Subcutaneous abdominal adipose tissue (tissue), 5 donors: ENCODE results near the gene FAM193A.
"Not testable (repeated sequence)": the region's sequence is repeated elsewhere in the genome, so short reads cannot be mapped to it uniquely, and the experiment has no call there.

Experiments
- H3K27ac ChIP-seq: one replicate; pipeline ENCODE4 v1.7.0; 2013; ENCODE audit warnings: low read depth, mild to moderate bottlenecking, inconsistent platforms, low read length, moderate library complexity
- H3K27me3 ChIP-seq, 5 donors: one replicate each; pipeline ENCODE4 v1.7.0; 2013; ENCODE audit warnings: low read length in 5 of 5, inconsistent platforms in 1 of 5; ENCODE audit not compliant: control insufficient read depth in 5 of 5, insufficient read depth in 4 of 5
- H3K36me3 ChIP-seq, 5 donors: one replicate each; pipeline ENCODE4 v1.7.0; 2013; ENCODE audit warnings: low read length in 5 of 5; ENCODE audit not compliant: control insufficient read depth in 5 of 5, insufficient read depth in 5 of 5
- H3K4me1 ChIP-seq, 5 donors: one replicate each; pipeline ENCODE4 v1.7.0; 2013; ENCODE audit warnings: low read length in 5 of 5, mild to moderate bottlenecking in 3 of 5, moderate library complexity in 1 of 5; ENCODE audit not compliant: control insufficient read depth in 5 of 5, insufficient read depth in 5 of 5
- H3K4me3 ChIP-seq, 5 donors: one replicate each; pipeline ENCODE4 v1.7.0; 2013; ENCODE audit warnings: low read length in 5 of 5, low read depth in 1 of 5
- H3K9ac ChIP-seq, 5 donors: one replicate each; pipeline ENCODE4 v1.7.0; 2013; ENCODE audit warnings: low read length in 5 of 5, mild to moderate bottlenecking in 4 of 5, moderate library complexity in 3 of 5
- H3K9me3 ChIP-seq, 5 donors: one replicate each; pipeline ENCODE4 v1.7.0; 2013; ENCODE audit warnings: low read length in 5 of 5; ENCODE audit not compliant: control insufficient read depth in 5 of 5
- donor health status: healthy.
- donor health status: healthy.
- donor health status: healthy.
- donor health status: healthy.
- donor health status: healthy.

The FAM193A gene

DNA sequence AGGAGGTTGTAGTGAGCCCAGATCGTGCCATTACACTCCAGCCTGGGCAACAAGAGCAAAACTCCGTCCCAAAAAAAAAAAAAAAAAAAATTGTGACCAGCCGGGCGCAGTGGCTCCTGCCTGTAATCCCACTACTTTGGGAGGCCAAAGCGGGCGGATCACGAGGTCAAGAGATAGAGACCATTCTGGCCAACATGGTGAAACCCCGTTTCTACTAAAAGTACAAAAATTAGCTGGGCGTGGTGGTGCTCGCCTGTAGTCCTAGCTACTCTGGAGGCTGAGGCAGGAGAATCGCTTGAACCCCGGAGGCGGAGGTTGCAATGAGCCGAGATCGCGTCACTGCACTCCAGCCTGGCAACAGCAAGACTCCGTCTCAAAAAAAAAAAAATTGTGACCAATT lies 190.4 kb downstream of the FAM193A start:
- H3K9ac ChIP-seq, H3K4me3 ChIP-seq, H3K27ac ChIP-seq, H3K4me1 ChIP-seq, H3K9me3 ChIP-seq, H3K27me3 ChIP-seq: not testable (repeated sequence)
- peaks cover 0 to 36% (median 27%) of the 10 kb centered on the region in 5 donors for H3K36me3 ChIP-seq

DNA sequence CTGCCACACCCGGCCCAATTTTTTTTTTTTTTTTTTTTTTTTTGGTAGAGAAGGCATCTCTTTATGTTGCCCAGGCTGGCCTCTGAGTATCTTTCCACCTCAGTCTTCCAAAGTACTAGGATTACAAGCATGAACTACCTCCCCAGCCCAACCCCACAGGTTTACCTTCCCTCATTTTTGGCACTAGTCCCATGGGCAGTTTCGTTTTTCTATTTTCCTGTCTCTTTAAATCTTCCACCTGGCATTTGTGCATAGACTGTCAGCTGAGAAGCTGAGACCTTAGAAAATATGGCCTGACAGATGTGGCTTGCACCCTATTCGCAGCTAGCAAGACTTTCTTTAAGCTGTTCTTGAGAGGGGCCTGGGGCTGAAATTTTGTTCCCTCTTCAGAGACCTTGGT lies 191.8 kb downstream of the FAM193A start:
- Histone ChIP-seq H3K27me3 (no peaks in the 10 kb centered on the region), H3K9ac (no peak overlapping the region), H3K36me3 (peaks cover 0 to 41% (median 32%) of the 10 kb centered on the region in 5 donors), H3K4me1 (no peaks in the 10 kb centered on the region), H3K27ac (no peak overlapping the region), H3K9me3 (no peaks in the 10 kb centered on the region), H3K4me3 (no peak overlapping the region)

DNA sequence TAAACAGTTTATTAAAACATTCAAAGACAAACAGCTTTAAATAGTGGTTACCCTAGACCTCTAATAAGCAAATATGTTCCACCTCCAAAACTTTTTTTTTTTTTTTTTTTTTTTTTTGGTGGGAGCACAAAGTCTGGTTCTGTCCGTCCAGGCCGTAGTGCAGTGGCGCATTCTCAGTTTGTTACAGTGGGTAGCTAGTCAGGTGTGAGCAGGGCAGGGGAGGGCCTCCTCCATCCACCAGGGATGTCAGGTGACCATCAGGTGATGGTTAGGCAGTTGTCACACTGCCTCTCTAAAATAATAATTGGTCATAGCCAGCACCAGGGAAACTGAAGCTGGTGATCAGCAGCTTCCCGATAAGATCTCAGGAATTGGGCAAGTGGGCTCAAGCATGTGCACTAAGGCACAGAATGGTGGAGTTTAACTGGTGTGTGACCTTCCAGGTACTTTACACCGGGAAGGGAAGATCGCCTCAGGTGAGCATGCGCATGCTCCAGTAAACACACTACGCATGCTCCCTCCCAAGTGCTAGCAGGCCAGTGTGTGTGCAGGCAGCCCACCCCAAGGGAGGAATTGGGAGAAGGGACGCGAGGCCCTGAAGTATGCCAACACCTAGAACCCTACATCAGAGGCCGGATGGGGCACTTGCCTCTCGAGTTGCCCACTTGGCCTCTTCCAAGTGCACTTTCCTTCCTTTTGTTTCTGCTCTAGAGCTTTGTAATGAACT lies 192.5 kb downstream of the FAM193A start:
- no peaks in the 10 kb centered on the region for H3K27me3 ChIP-seq
- H3K4me1 ChIP-seq: no peaks in the 10 kb centered on the region
- no peaks in the 10 kb centered on the region for H3K9me3 ChIP-seq
- H3K4me3 ChIP-seq: no peak overlapping the region
- no peak overlapping the region for H3K27ac ChIP-seq
- no peak overlapping the region for H3K9ac ChIP-seq
- H3K36me3 ChIP-seq: peaks cover 0 to 47% (median 39%) of the 10 kb centered on the region in 5 donors

DNA sequence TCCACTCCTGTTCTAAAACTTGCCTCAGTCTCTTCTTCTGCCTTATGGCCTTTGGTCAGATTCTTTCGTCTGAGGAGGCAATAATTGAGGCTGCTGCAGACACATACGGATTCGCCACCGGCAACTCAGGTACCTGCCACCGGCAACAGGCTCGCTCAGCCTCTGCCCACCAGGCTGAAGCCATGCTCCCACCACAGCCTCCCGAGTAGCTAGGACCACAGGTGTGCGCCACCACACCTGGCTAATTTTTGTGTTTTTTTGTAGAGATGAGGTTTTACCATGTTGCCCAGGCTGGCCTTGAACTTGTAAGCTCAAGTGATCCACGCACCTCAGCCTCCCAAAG lies 193.1 kb downstream of the FAM193A start:
- Histone ChIP-seq H3K36me3 (peaks cover 0 to 46% (median 39%) of the 10 kb centered on the region in 5 donors), H3K9ac (no peak overlapping the region), H3K4me3 (no peak overlapping the region), H3K27me3 (no peaks in the 10 kb centered on the region), H3K27ac (no peak overlapping the region), H3K4me1 (no peaks in the 10 kb centered on the region), H3K9me3 (no peaks in the 10 kb centered on the region)

DNA sequence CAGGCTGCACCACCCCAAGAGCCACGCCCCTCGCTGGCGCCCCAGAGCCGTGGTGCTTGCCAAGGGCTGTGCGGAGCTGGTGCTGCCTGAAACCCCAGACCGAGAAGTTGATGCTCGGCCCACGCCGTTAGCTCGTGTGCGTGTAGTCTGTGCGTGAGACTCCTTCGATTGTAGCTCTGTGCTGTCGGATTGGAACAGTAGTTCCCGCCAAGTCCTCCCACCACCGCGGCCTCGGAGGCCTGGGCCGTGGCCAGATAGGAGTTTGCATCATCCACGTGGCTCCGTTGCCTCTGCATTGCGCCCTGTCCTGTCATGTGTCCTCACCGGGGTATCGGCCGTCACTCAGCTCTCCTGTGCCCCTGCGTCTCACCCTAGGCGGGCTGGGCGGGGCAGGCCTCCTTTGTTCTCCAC lies 195.5 kb downstream of the FAM193A start:
- peaks cover 0 to 43% (median 39%) of the 10 kb centered on the region in 5 donors for H3K36me3 ChIP-seq
- no peaks in the 10 kb centered on the region for H3K27me3 ChIP-seq
- peaks cover 0 to 8% (median 0%) of the 10 kb centered on the region in 5 donors for H3K9me3 ChIP-seq
- H3K9ac ChIP-seq: no peak overlapping the region
- H3K27ac ChIP-seq: no peak overlapping the region
- no peak overlapping the region for H3K4me3 ChIP-seq
- no peaks in the 10 kb centered on the region for H3K4me1 ChIP-seq

DNA sequence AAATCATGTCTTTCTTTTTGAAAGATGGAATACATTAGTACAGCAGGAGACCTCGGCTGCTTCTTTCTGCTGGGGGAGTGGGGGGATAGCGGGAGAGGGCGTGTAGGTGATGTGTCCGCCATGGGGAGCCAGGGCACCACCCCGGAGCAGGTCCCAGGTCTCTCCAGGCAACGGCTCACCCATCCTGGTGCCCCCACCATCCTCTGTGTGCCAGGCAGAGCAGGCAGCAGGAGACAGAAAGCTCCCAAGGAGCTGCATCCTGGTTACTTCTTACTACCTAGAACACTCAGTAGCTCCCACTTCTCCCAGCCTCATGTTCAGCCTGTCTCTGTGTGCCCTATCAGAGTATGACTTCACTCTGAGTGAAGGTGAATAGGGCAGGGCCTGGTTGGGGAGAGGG lies 196.1 kb downstream of the FAM193A start:
- H3K9ac ChIP-seq: no peak overlapping the region
- no peak overlapping the region for H3K4me3 ChIP-seq
- H3K9me3 ChIP-seq: peaks cover 0 to 8% (median 0%) of the 10 kb centered on the region in 5 donors
- H3K36me3 ChIP-seq: peaks cover 0 to 43% (median 38%) of the 10 kb centered on the region in 5 donors
- no peaks in the 10 kb centered on the region for H3K27me3 ChIP-seq
- no peak overlapping the region for H3K27ac ChIP-seq
- no peaks in the 10 kb centered on the region for H3K4me1 ChIP-seq

DNA sequence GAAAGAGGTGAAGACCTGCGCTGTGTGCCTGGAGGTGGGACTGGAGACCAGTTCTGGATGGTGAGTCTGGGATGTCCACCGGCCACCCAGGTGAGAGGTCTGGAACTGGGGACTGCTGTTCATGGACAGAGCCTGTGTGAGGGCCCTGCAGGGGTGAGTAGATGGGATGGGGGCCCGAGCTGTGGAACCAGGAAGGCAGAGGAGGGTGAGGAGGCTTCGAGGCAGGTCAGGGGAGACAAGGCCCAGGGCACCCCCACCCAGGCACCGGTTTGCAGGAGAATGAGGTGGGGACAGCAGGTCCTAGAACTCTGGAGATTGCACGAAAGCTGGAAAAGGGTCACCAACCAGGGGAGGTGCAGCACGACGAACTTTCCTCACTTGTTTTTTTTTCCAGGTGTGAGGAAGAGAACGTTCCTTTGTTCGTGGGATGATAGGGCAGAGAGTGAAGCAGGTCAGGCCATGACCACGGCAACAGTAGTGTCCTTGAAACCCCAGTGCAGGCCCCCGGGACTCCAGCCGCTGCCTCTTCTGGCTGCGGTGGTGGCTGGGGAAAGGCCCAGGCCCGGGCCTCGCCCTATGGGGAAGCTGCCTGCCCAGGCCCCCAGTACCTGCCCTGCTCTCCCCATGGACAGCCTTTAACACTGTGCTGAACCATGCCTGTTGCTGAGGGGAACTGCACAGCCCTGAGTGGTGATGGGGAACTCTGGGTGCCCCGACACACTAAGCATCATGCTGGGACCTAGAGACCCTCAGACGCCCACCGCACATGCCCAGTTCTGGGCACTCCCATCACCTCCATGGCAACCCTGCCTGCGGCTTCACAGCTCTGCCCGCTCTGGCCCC lies 196.8 kb downstream of the FAM193A start:
- Histone ChIP-seq H3K27ac (no peak overlapping the region), H3K36me3 (peaks cover 0 to 43% (median 38%) of the 10 kb centered on the region in 5 donors), H3K9ac (no peak overlapping the region)

DNA sequence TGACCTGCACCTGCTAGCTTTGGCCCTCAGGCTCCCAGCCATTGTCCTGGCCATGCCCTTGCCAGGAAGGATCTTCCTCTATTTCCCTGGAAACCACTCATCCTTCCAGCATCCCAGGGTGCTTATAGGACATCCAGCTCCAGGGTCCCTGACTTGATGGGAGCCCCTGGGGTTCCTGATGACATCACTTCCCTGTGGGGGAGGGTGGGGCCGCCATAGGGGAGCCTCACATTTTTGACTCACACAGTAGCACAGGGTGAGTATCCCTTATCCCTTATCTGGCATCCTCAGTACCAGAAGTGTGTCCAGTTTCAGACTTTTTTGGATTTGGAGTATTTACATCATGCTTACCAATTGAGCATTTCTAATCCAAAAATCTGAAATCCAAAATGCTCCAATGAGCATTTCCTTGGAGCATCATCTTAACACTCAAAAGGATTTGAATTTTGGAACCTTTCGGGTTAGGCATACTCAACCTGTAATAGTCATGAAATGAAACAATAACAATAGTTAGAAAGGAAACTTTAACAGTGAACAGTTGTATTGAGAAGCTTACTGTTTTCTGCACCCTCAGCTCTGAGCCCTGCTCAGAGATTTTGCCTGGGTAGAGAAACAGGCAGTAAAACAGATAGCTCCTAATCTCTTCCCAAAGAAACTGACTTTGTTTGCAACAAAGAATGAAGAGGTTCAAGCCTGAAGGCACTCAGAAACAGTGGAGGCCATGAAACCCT lies 197.6 kb downstream of the FAM193A start:
- Histone ChIP-seq H3K4me1 (no peaks in the 10 kb centered on the region), H3K4me3 (no peak overlapping the region), H3K9ac (no peak overlapping the region), H3K36me3 (peaks cover 0 to 41% (median 37%) of the 10 kb centered on the region in 5 donors), H3K27ac (no peak overlapping the region), H3K27me3 (no peaks in the 10 kb centered on the region), H3K9me3 (peaks cover 0 to 8% (median 0%) of the 10 kb centered on the region in 5 donors)

More for the DNA sequence above, 196.8 kb downstream of the FAM193A start:
- no peak overlapping the region for H3K4me3 ChIP-seq
- no peaks in the 10 kb centered on the region for H3K4me1 ChIP-seq
- H3K9me3 ChIP-seq: peaks cover 0 to 8% (median 0%) of the 10 kb centered on the region in 5 donors
- H3K27me3 ChIP-seq: no peaks in the 10 kb centered on the region

DNA sequence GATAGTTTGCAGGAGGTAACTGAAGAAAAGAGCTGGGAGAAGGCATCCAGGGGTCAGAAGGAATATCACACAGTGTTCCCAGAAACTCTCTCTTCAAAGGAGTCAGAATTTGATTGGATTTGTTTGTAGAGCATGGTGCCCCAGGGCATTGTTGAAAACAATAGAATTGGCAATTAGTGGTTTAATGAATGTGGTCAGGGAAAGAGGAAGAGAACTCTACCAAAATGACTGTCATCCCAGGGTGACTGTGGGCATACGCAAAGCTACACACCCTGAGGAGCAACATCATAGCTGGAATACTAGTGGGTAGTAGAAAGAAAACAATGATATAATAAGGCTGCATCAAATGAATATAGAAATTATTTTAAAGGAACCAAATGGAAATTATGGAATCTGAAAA lies 198.2 kb downstream of the FAM193A start:
- Histone ChIP-seq H3K36me3 (peaks cover 0 to 35% (median 31%) of the 10 kb centered on the region in 5 donors), H3K9me3 (peaks cover 0 to 8% (median 0%) of the 10 kb centered on the region in 5 donors), H3K4me1 (no peaks in the 10 kb centered on the region), H3K27ac (no peak overlapping the region), H3K9ac (no peak overlapping the region), H3K4me3 (no peak overlapping the region), H3K27me3 (no peaks in the 10 kb centered on the region)
